Uterus (tissue), 2 donors: ENCODE measurements around the gene PDCD1LG2.

ENCODE experiments used
- CTCF ChIP-seq, 4 experiments: fragments of 200-600 bp in 2 of 4; fragments of 450-650 bp in 2 of 4; sonication (generic) in 2 of 4; IDR thresholded peaks; one replicate each; pipeline ENCODE4 v1.5.1; 2016 to 2019; ENCODE audit warnings: antibody characterized with exemption in 4 of 4, mild to moderate bottlenecking in 2 of 4, moderate library complexity in 1 of 4
- POLR2A ChIP-seq, 2 donors: fragments of 450-650 bp; IDR thresholded peaks; one replicate each; pipeline ENCODE4 v1.6.1; 2016; ENCODE audit warnings: antibody characterized with exemption in 2 of 2, mild to moderate bottlenecking in 1 of 2, moderate library complexity in 1 of 2

- no peak for TF ChIP-seq CTCF (IDR thresholded peaks at IDR 0.05)
- no peak for TF ChIP-seq POLR2A (IDR thresholded peaks at IDR 0.05)
Measured at GRCh38 chr9:5470816-5471215, 39.5 kb upstream of the PDCD1LG2 start.
